ENCODE results near the gene SPOCD1.
"Not testable (repeated sequence)": the region's sequence is repeated elsewhere in the genome, so short reads cannot be mapped to it uniquely, and the experiment has no call there.

The SPOCD1 gene

DNA sequence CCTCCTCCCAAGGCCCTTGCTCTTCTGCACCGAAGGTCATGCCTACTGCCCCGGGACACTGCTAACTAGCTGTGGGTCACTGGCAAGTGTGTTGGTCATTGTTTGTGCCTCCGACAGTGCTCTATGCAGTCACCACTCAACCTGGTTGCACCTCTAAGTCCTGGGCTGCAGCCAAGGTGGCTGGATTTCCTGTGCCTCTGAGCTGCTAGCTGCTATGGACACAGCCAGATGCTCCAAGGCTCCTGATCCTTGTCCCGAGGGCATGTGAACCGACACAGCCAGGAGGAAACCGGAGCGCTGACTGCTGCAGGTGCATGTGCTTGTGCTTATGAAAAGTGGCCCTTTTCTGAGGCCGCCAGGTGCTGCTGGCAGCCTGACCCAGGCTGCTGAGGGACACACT, 14.7 kb upstream of the SPOCD1 start:
- TF ChIP-seq, protein P1, sequence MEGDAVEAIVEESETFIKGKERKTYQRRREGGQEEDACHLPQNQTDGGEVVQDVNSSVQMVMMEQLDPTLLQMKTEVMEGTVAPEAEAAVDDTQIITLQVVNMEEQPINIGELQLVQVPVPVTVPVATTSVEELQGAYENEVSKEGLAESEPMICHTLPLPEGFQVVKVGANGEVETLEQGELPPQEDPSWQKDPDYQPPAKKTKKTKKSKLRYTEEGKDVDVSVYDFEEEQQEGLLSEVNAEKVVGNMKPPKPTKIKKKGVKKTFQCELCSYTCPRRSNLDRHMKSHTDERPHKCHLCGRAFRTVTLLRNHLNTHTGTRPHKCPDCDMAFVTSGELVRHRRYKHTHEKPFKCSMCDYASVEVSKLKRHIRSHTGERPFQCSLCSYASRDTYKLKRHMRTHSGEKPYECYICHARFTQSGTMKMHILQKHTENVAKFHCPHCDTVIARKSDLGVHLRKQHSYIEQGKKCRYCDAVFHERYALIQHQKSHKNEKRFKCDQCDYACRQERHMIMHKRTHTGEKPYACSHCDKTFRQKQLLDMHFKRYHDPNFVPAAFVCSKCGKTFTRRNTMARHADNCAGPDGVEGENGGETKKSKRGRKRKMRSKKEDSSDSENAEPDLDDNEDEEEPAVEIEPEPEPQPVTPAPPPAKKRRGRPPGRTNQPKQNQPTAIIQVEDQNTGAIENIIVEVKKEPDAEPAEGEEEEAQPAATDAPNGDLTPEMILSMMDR (conservative IDR thresholded peaks at IDR 0.05; ENCODE audit: low read depth, low read length): no peak
- DNase-seq (ENCODE audit: low read depth): no peak
- H3K4me3 ChIP-seq (ENCODE audit: low read length): no peak overlapping the region

DNA sequence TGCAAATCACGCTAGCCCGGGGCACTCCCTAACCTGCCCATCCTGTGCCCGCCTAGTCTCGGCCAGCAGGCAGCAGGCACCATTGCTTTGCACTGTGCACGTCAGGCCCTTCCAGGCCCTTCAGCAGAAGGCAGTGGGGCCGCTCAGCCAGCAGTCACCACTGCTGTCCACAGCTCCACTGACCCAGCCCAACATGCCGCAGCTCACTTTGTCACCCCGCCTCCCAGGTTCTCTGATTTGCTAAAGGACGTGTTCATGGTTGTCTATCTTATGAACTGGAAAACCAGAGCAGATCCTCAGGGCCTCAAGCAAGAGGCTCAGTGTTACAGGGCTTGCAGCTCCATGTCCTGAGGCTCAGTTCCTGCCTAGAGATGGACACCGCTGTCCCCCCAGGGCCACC, 14.2 kb upstream of the SPOCD1 start:
- TF ChIP-seq, protein P1 (conservative IDR thresholded peaks at IDR 0.05; ENCODE audit: low read depth, low read length): no peak
- H3K4me3 ChIP-seq (ENCODE audit: low read length): no peak overlapping the region
- DNase-seq (ENCODE audit: low read depth): no peak

DNA sequence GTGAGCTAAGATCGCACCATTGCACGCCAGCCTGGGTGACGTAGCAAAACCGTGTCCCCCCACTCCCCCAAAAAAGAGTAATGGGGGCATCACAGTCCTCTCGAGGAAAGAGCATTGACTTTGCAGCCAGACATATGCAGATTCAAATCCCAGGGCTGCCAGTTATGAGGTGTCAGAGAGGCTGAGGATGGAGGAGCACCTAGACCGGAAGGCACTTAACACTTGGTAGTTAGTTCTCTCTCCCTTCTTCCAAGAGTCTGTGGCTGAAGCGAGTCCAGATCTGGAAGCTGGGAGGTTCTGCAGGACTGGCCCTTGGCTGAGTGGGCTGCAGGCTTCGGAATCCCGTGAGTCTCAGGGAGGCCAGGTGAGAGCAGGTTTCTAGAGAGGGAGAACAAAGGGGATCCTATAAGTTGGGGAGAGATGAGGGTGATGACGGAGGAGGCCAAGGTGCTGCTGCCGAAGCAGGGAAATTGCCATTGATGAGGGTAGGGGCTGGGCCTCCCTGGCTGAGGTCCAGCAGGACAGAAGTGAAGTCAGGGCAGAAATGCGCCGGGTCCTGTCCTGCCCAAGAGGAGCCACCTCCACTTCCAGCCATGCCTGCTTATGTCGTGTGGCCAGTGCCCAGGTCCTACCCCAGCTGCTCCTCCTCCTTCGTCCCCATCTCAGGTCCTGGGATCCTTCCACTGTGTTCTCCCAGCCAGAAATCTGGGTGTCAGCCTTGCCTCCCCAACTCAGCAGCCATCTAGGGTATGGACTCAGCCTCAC, 13.3 kb upstream of the SPOCD1 start:
- DNase-seq (ENCODE audit: low read depth): no peak
- H3K4me3 ChIP-seq (ENCODE audit: low read length): no peak overlapping the region
- TF ChIP-seq, protein P1 (conservative IDR thresholded peaks at IDR 0.05; ENCODE audit: low read depth, low read length): no peak

DNA sequence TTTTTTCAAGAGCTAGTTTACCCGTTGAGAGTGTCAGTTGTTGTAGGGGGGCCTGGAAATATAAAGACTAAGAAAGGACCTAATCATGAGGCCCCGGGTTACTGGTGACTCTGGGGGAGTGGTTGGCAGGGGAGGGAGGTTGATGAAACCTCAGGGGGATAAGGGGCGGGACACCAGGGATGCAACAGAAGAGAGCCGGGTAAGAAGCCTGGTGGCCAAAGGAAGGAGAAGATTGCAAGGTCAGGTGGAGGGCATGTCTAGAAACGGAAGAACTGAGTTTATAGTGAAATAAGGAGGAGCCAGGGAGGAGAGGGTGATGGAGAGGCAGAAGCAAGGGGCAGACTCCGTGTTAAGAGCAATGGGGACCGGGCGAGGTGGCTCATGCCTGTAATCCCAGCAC, 12.5 kb upstream of the SPOCD1 start:
- TF ChIP-seq, protein P1 (conservative IDR thresholded peaks at IDR 0.05; ENCODE audit: low read depth, low read length): no peak
- DNase-seq (ENCODE audit: low read depth): no peak
- H3K4me3 ChIP-seq (ENCODE audit: low read length): no peak overlapping the region

DNA sequence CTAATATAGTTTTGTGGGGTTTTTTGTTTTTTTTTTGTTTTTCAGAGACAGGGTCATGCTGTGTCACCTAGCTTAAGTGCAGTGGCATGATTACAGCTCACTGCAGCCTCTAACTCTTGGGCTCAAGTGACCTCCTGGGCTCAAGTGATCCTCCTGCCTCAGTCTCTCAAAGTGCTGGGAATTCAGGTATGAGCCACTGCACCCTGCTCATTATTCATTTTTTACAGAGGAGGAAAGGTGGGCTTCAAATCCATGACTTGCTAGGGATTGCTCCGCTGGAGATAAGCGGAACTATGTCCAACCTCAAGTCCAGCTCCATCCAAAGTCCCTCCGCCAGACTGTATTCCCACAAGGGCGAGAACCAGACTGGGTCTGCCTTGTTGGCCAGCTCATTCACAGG, 8.0 kb upstream of the SPOCD1 start:
- no peak overlapping the region for H3K4me3 ChIP-seq (ENCODE audit: low read length)
- TF ChIP-seq, protein P1 (conservative IDR thresholded peaks at IDR 0.05; ENCODE audit: low read depth, low read length): no peak
- no peak for DNase-seq (ENCODE audit: low read depth)

DNA sequence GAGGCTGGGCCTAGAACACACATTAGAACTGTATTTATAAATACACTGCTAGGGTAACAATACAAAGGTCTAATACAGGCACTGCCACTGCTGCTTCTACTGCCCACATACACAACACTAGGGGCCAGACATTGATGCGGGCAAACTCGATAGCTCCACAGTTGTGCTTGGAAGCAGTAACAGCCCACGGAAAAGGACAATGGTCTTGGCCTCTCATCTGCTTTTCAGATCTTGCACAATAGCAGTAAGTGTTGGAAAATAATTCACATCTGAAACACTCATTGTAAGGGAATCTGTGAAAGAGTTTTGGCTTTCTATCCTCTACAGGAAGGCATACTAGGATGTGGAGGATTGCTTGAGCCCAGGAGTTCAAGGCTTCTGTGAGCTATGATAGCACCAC, 6.9 kb upstream of the SPOCD1 start:
- no peak for DNase-seq (ENCODE audit: low read depth)
- TF ChIP-seq, protein P1 (conservative IDR thresholded peaks at IDR 0.05; ENCODE audit: low read depth, low read length): no peak
- H3K4me3 ChIP-seq (ENCODE audit: low read length): no peak overlapping the region

DNA sequence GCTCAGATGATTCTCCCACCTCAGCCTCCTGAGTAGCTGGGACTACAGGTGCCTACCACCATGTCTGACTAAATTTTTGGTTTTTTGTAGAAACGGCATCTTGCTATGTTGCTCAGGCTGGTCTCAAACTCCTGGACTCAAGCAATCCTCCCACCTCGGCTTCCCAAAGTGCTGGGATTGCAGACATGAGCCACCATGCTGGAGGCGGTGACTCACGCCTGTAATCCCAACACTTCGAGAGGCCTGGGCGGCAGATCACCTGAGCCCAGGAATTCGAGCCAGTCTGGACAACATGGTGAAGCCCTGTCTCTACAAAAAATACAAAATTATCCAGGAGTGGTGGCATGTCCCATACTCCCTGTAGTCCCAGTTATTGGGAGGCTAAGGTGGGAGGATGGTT, 4.4 kb upstream of the SPOCD1 start:
- not testable (repeated sequence) for H3K4me3 ChIP-seq (ENCODE audit: low read length); DNase-seq (ENCODE audit: low read depth)

Data from retinal pigment epithelial cell (primary cell).